GM23338 (cell line): Measurements from ENCODE around the gene UEVLD. TPM values are rescaled to one million over a fixed set of nuclear protein-coding genes. Genes with fewer than 3 reads are reported as not detected.

Experiments
- ATAC-seq: fragments of 200-7000 bp; cut with Tn5 transposase; 3 replicates; pipeline ENCODE4 v1.9.1; 2020
- DNase-seq: peaks from one replicate; pipeline ENCODE4 v3.0.0-alpha.2; 2015; ENCODE audit warnings: low spot score
- H2AFZ ChIP-seq: fragments of 200-600 bp; sonication (generic); 2 replicates; pipeline ENCODE4 v1.8.0; 2016; ENCODE audit warnings: antibody characterized with exemption, mild to moderate bottlenecking, moderate library complexity
- H3F3A ChIP-seq: fragments of 200-600 bp; sonication (generic); replicated peaks from 2 replicates; pipeline ENCODE4 v1.8.0; 2017; ENCODE audit warnings: antibody characterized with exemption, mixed run types, low read depth
- H3K27ac ChIP-seq: fragments of 200-600 bp; sonication (generic); 2 replicates; pipeline ENCODE4 v1.6.1; 2016; ENCODE audit warnings: low read depth
- H3K27me3 ChIP-seq: fragments of 200-600 bp; sonication (generic); 2 replicates; pipeline ENCODE4 v1.8.0; 2016; ENCODE audit warnings: mild to moderate bottlenecking, mixed run types, moderate library complexity; ENCODE audit not compliant: insufficient read depth
- H3K36me3 ChIP-seq: fragments of 200-600 bp; sonication (generic); 2 replicates; pipeline ENCODE4 v1.8.0; 2016; ENCODE audit warnings: mild to moderate bottlenecking; ENCODE audit not compliant: insufficient read depth
- H3K4me1 ChIP-seq: fragments of 200-600 bp; sonication (generic); 2 replicates; pipeline ENCODE4 v1.8.0; 2016; ENCODE audit warnings: mild to moderate bottlenecking, moderate library complexity; ENCODE audit not compliant: insufficient read depth
- H3K4me2 ChIP-seq: fragments of 200-600 bp; sonication (generic); 2 replicates; pipeline ENCODE4 v1.7.1; 2017; ENCODE audit warnings: mixed run types
- H3K4me3 ChIP-seq: fragments of 200-600 bp; sonication (generic); 2 replicates; pipeline ENCODE4 v1.6.1; 2016; ENCODE audit warnings: mixed run types
- H3K79me2 ChIP-seq: fragments of 200-600 bp; sonication (generic); replicated peaks from 2 replicates; pipeline ENCODE4 v1.8.0; 2017; ENCODE audit warnings: mild to moderate bottlenecking; ENCODE audit not compliant: insufficient read depth
- H3K9me2 ChIP-seq: fragments of 200-600 bp; sonication (generic); 2 replicates; pipeline ENCODE4 v1.8.0; 2017; ENCODE audit not compliant: insufficient read depth
- H4K20me1 ChIP-seq: fragments of 200-600 bp; sonication (generic); replicated peaks from 2 replicates; pipeline ENCODE4 v1.8.0; 2017; ENCODE audit warnings: mild to moderate bottlenecking; ENCODE audit not compliant: insufficient read depth
- H3K27ac Mint-ChIP-seq: 2 replicates; pipeline ENCODE4 v1.8.0; 2020; ENCODE audit warnings: inconsistent platforms, mild to moderate bottlenecking, moderate library complexity, mixed read lengths
- H3K27me3 Mint-ChIP-seq: 3 replicates; pipeline ENCODE4 v1.8.0; 2022; ENCODE audit warnings: low read depth, mild to moderate bottlenecking, moderate library complexity, mixed read lengths, inconsistent platforms; ENCODE audit not compliant: insufficient read depth, poor library complexity
- H3K36me3 Mint-ChIP-seq: 3 replicates; pipeline ENCODE4 v1.8.0; 2021; ENCODE audit warnings: low read depth, mild to moderate bottlenecking, inconsistent platforms, moderate library complexity, mixed read lengths
- H3K4me1 Mint-ChIP-seq: 3 replicates; pipeline ENCODE4 v1.8.0; 2020; ENCODE audit warnings: mild to moderate bottlenecking, inconsistent platforms, mixed read lengths
- H3K4me3 Mint-ChIP-seq: 3 replicates; pipeline ENCODE4 v1.8.0; 2021; ENCODE audit warnings: moderate library complexity, mild to moderate bottlenecking, inconsistent platforms, mixed read lengths
- H3K9me3 Mint-ChIP-seq: 3 replicates; pipeline ENCODE4 v1.8.0; 2020; ENCODE audit warnings: moderate library complexity, mild to moderate bottlenecking, inconsistent platforms, mixed read lengths
- CREB1 ChIP-seq: fragments of 250-450 bp; sonication (Bioruptor Pico); IDR thresholded peaks from 2 replicates; pipeline ENCODE4 v1.5.0; 2020; ENCODE audit warnings: low read depth, mild to moderate bottlenecking, moderate library complexity
- ETS1 ChIP-seq: IDR thresholded peaks from 2 replicates; pipeline ENCODE4 v1.6.1; 2016; ENCODE audit warnings: antibody characterized with exemption
- EZH2 ChIP-seq: fragments of 200-600 bp; sonication (generic); IDR thresholded peaks from one replicate; pipeline ENCODE4 v1.8.0; 2017; ENCODE audit warnings: antibody characterized with exemption, mild to moderate bottlenecking, low read depth; ENCODE audit not compliant: unreplicated experiment
- EZH2phosphoT487 ChIP-seq: fragments of 200-600 bp; sonication (generic); IDR thresholded peaks from one replicate; pipeline ENCODE4 v1.8.1; 2018; ENCODE audit warnings: antibody characterized with exemption; ENCODE audit not compliant: unreplicated experiment
- JUNB ChIP-seq: IDR thresholded peaks from one replicate; pipeline ENCODE4 v1.6.1; 2016; ENCODE audit warnings: antibody characterized with exemption; ENCODE audit not compliant: unreplicated experiment
- POLR2AphosphoS5 ChIP-seq: IDR thresholded peaks from 2 replicates; pipeline ENCODE4 v1.6.1; 2016; ENCODE audit warnings: antibody characterized with exemption, low read depth
- REST ChIP-seq: IDR thresholded peaks from one replicate; pipeline ENCODE4 v1.6.1; 2018; ENCODE audit warnings: antibody characterized with exemption; ENCODE audit not compliant: unreplicated experiment
- STAT1 ChIP-seq: IDR thresholded peaks from one replicate; pipeline ENCODE4 v1.6.1; 2016; ENCODE audit warnings: antibody characterized with exemption; ENCODE audit not compliant: unreplicated experiment
- ZNF331 ChIP-seq: fragments of 250-450 bp; sonication (Bioruptor Pico); IDR thresholded peaks from 2 replicates; pipeline ENCODE4 v1.5.0; 2020; ENCODE audit warnings: low read depth, mild to moderate bottlenecking, moderate library complexity
- polyA plus RNA-seq: library from polyadenylated mRNA; unstranded; fragments of >200 nt; fragmentation: Nextera tagmentation; extraction: Ambion mirVana; gene quantifications from 2 replicates; pipeline ENCODE4 v1.2.1, GENCODE V29; 2016
- total RNA-seq: library from RNA; depleted of rRNA; stranded (reverse); fragments of >200 nt; shearing (Covaris generic); gene quantifications from 2 replicates; pipeline ENCODE4 v1.2.3, GENCODE V29; 2014
- TF ChIP-seq, protein P1 (sequence below), 2 experiments: fragments of 200-600 bp in 1 of 2; sonication (generic) in 1 of 2; conservative IDR thresholded peaks; 2 replicates each; pipeline versions ENCODE4 v1.5.1 to v1.6.1; 2016 to 2017; ENCODE audit warnings: antibody characterized with exemption in 2 of 2, low read depth in 2 of 2, mild to moderate bottlenecking in 2 of 2, moderate library complexity in 1 of 2

Gene UEVLD
- total and polyA plus RNA-seq, 2 experiments from 2014 or later, result 10.2 to 11.8 TPM

- no peak overlapping the region for H3K27ac ChIP-seq
- no peak overlapping the region for H3K4me2 ChIP-seq
- H4K20me1 ChIP-seq, result peaks cover 8% of the 10 kb centered on the region; the same call in 1 of the 2 replicates
- H3F3A ChIP-seq, result no peaks in the 10 kb centered on the region
- TF ChIP-seq REST (no peak), POLR2AphosphoS5 (no peak), JUNB (no peak), EZH2phosphoT487 (no peak), STAT1 (no peak), EZH2 (no peak)
- no peaks in the 10 kb centered on the region for H3K79me2 ChIP-seq
- no peak overlapping the region for H2AFZ ChIP-seq
- H3K4me3 ChIP-seq, result no peak overlapping the region
- Mint-ChIP-seq H3K4me1 (no peaks in the 10 kb centered on the region), H3K36me3 (peaks cover 14% of the 10 kb centered on the region; the same call in 2 of the 3 replicates), H3K27ac (no peak overlapping the region), H3K27me3 (no peaks in the 10 kb centered on the region), H3K9me3 (no peaks in the 10 kb centered on the region), H3K4me3 (no peak overlapping the region)
- ATAC-seq (no peak), DNase-seq (no peak)
- no peaks in the 10 kb centered on the region; the same call in 1 of the 2 replicates for H3K4me1 ChIP-seq
- H3K36me3 ChIP-seq, result peaks cover 16% of the 10 kb centered on the region; the same call in 1 of the 2 replicates
- H3K9me2 ChIP-seq, result no peaks in the 10 kb centered on the region
- no peaks in the 10 kb centered on the region for H3K27me3 ChIP-seq
These were observed 96.6 kb downstream of the UEVLD start for GRCh38 chr11:18491924-18492323.

DNA sequence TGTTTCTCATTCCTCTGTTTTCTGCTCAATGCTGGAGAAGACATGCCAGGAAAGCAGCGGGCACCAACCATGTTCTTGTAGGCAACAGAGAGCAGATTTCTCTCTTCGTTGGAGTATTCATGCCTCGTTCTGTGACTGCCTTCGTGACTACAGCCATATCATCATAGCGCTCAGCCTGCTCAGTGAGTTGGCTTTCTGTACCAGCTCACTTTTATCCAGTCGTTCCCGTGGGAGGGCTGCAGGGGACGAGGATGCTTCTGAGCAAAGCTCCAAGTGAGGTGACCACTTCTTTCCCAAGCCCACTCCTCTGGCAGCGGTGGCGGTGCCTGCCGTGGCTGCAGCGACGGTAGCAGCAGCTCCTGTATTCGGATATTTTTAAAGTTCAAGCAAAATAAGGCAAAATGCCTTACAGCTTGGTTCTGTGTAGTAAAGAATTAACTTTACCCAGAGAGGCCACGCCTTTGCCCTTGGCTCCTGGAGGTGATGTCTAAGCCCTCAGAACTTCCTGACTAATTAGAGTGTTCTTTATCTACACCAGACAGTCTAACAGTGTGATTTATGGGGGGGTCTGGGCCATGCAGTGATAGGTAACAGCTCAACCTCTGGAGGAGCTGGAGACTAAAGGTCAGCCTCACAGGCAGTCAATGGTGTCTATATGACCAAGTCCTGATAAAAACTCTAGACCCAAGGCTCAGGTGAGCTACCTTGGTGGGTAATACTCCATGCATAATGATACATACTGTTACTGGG is 97.6 kb downstream of the UEVLD start:
- Histone ChIP-seq H3K36me3 (peaks cover 16% of the 10 kb centered on the region; the same call in 1 of the 2 replicates), H2AFZ (no peak overlapping the region), H3K4me2 (no peak overlapping the region), H3K4me3 (no peak overlapping the region), H3K4me1 (no peaks in the 10 kb centered on the region; the same call in 1 of the 2 replicates), H3K79me2 (no peaks in the 10 kb centered on the region), H3K9me2 (no peaks in the 10 kb centered on the region), H3F3A (no peaks in the 10 kb centered on the region), H4K20me1 (peaks cover 8% of the 10 kb centered on the region), H3K27me3 (no peaks in the 10 kb centered on the region), H3K27ac (no peak overlapping the region)
- ATAC-seq, result no peak
- Mint-ChIP-seq H3K36me3 (peaks cover 13% of the 10 kb centered on the region; the same call in 2 of the 3 replicates), H3K4me1 (no peaks in the 10 kb centered on the region), H3K27ac (no peak overlapping the region; the same call in 1 of the 2 replicates), H3K9me3 (no peaks in the 10 kb centered on the region), H3K27me3 (no peaks in the 10 kb centered on the region), H3K4me3 (no peak overlapping the region)
- no peak for DNase-seq
- TF ChIP-seq STAT1 (no peak), ZNF331 (CRISPR knock-in tag) (no peak), REST (no peak), CREB1 (CRISPR knock-in tag) (no peak), ETS1 (no peak)
- TF ChIP-seq, protein P1, sequence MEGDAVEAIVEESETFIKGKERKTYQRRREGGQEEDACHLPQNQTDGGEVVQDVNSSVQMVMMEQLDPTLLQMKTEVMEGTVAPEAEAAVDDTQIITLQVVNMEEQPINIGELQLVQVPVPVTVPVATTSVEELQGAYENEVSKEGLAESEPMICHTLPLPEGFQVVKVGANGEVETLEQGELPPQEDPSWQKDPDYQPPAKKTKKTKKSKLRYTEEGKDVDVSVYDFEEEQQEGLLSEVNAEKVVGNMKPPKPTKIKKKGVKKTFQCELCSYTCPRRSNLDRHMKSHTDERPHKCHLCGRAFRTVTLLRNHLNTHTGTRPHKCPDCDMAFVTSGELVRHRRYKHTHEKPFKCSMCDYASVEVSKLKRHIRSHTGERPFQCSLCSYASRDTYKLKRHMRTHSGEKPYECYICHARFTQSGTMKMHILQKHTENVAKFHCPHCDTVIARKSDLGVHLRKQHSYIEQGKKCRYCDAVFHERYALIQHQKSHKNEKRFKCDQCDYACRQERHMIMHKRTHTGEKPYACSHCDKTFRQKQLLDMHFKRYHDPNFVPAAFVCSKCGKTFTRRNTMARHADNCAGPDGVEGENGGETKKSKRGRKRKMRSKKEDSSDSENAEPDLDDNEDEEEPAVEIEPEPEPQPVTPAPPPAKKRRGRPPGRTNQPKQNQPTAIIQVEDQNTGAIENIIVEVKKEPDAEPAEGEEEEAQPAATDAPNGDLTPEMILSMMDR (conservative IDR thresholded peaks at IDR 0.05; ENCODE audit: low read depth in 2 of 2), result no peak
